ENCODE data around the gene METTL24. TPM values are rescaled to one million over a fixed set of nuclear protein-coding genes. Genes with fewer than 3 reads are reported as not detected.
"Not testable (repeated sequence)": the region's sequence is repeated elsewhere in the genome, so short reads cannot be mapped to it uniquely, and the experiment has no call there.

METTL24 gene
- total and polyA plus RNA-seq, 4 donors: 3.9 to 14.3 (median 8.5) TPM

DNA sequence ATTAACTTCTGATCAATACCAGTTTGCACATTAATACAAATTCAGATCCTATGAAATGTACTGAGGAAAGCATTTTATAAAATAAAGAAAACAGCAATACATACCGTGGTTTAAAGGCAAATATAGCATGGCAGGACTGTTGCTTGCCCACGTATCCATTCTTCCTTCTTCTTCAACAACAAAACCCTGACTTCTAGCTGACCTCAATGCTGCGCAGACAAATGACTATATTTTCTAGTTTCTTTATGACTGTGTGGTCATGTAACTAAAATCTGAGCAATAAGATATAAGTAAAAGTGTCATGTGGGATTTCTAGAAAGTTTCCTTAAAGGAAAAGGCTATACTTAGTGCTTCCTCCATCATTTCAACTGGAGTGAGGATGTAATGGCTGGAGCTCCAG is 92.9 kb downstream of the METTL24 start:
- no peak for DNase-seq
- Histone ChIP-seq H3K4me3 (ENCODE audit: low read length in 2 of 2) (no peak overlapping the region), H3K36me3 (ENCODE audit: control insufficient read depth in 1 of 2, insufficient read depth in 2 of 2, low read length in 1 of 2) (no peaks in the 10 kb centered on the region), H3K27ac (ENCODE audit: low read depth in 1 of 2, low read length in 2 of 2) (no peak overlapping the region), H3K9me3 (ENCODE audit: control insufficient read depth, low read length) (no peaks in the 10 kb centered on the region), H3K27me3 (ENCODE audit: control insufficient read depth in 1 of 2, insufficient read depth in 2 of 2, low read length in 1 of 2) (no peaks in the 10 kb centered on the region), H3K4me1 (ENCODE audit: control insufficient read depth in 1 of 2, insufficient read depth in 2 of 2, low read length in 2 of 2) (no peaks in the 10 kb centered on the region)
- no peak for ATAC-seq (ENCODE audit: low FRiP score)
- intact Hi-C loops (cut with DNase I): no loop called here
- WGBS, 2 donors: 89 to 91% methylated on average over 3 of the region's 3 CpGs

DNA sequence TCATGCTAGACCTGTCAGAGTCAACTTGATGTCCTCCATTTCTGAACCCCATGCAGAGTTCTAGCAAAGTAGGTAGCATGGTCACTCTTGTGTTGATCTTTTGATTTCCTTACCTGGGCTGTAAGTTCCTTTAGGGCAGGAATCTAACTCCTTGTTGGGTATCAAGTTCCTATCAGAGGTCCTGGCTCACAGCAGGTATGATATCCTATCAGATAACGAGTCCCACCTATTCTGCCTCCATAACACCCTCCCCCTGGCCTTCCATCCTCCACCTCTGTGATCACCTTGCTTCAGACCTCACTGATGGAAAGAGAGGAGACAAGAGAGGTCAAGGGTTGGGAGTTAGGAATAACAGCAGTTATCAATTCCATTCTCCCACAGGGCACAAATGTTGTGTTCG is 101.8 kb downstream of the METTL24 start:
- 92 to 93% methylated on average over 2 of the region's 2 CpGs for whole genome bisulfite sequencing, 2 donors
- H3K9me3 ChIP-seq (ENCODE audit: control insufficient read depth, low read length): no peaks in the 10 kb centered on the region
- DNase-seq (no peak), ATAC-seq (ENCODE audit: low FRiP score) (no peak)
- H3K4me3 ChIP-seq (ENCODE audit: low read length in 2 of 2): no peak overlapping the region
- no peaks in the 10 kb centered on the region for H3K4me1 ChIP-seq (ENCODE audit: control insufficient read depth in 1 of 2, insufficient read depth in 2 of 2, low read length in 2 of 2)
- H3K36me3 ChIP-seq (ENCODE audit: control insufficient read depth in 1 of 2, insufficient read depth in 2 of 2, low read length in 1 of 2): no peaks in the 10 kb centered on the region
- H3K27me3 ChIP-seq (ENCODE audit: control insufficient read depth in 1 of 2, insufficient read depth in 2 of 2, low read length in 1 of 2): no peaks in the 10 kb centered on the region
- intact Hi-C loops (cut with DNase I): no loop called here
- no peak overlapping the region for H3K27ac ChIP-seq (ENCODE audit: low read depth in 1 of 2, low read length in 2 of 2)

DNA sequence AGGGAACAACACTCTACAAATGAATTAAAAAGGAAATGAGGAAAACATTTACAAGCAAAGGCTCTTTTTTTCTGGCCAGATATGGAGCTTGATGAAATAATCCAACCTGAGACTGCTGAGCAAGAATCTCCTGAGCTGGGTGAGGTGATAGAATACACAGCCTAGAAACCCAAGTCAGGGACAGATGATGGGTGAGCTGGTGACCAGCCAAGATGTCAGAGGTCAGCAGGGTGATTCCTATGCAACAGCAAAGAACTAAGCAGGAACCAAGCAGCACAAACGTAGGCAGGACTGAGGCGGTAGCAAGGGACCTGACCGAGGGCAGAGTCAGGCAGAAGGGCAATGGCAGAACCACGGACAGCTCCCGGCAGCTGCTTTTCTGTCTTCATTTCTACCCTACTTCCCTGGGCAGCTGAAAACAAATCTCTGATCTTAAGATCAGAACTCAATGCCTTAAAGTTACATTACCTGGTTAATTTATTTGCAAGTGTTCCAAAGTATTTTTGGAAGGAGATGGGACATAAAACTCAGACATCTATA is 102.9 kb downstream of the METTL24 start:
- no peaks in the 10 kb centered on the region for H3K36me3 ChIP-seq (ENCODE audit: control insufficient read depth in 1 of 2, insufficient read depth in 2 of 2, low read length in 1 of 2)
- DNase-seq (no peak), ATAC-seq (ENCODE audit: low FRiP score) (peak; percentile 52)
- no peaks in the 10 kb centered on the region for H3K4me1 ChIP-seq (ENCODE audit: control insufficient read depth in 1 of 2, insufficient read depth in 2 of 2, low read length in 2 of 2)
- intact Hi-C loops (cut with DNase I): no loop called here
- no peak overlapping the region for H3K27ac ChIP-seq (ENCODE audit: low read depth in 1 of 2, low read length in 2 of 2)
- no peaks in the 10 kb centered on the region for H3K27me3 ChIP-seq (ENCODE audit: control insufficient read depth in 1 of 2, insufficient read depth in 2 of 2, low read length in 1 of 2)
- no peak overlapping the region for H3K4me3 ChIP-seq (ENCODE audit: low read length in 2 of 2)
- no peaks in the 10 kb centered on the region for H3K9me3 ChIP-seq (ENCODE audit: control insufficient read depth, low read length)
- 15 to 18% methylated on average over 5 of the region's 5 CpGs for WGBS, 2 donors

DNA sequence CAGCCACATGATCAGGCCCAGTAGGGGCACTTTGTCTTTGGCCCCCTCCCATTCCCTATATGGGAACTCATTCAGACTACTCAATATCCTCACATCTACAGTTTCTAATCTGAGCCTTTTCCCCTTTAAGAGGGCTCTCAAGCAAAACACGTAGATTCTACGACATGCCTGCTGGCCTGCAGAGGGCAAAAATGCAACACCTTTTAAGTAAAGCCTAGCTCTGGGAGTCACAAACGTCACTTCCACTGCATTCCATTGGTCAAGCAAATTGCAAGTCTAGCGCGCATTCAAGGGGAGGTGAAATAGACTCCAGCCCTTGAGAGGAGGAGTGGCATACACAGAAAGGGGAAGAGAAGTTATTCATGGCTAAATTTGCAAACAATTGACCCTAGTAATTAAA is 107.3 kb downstream of the METTL24 start:
- Histone ChIP-seq H3K9me3 (ENCODE audit: control insufficient read depth, low read length) (no peaks in the 10 kb centered on the region), H3K27me3 (ENCODE audit: control insufficient read depth in 1 of 2, insufficient read depth in 2 of 2, low read length in 1 of 2) (no peaks in the 10 kb centered on the region), H3K36me3 (ENCODE audit: control insufficient read depth in 1 of 2, insufficient read depth in 2 of 2, low read length in 1 of 2) (peaks cover 0 to 2% of the 10 kb centered on the region in 2 donors), H3K27ac (ENCODE audit: low read depth in 1 of 2, low read length in 2 of 2) (no peak overlapping the region), H3K4me3 (ENCODE audit: low read length in 2 of 2) (no peak overlapping the region), H3K4me1 (ENCODE audit: control insufficient read depth in 1 of 2, insufficient read depth in 2 of 2, low read length in 2 of 2) (no peaks in the 10 kb centered on the region)
- WGBS, 2 donors: 68 to 75% methylated on average over 5 of the region's 5 CpGs
- no peak for ATAC-seq (ENCODE audit: low FRiP score)
- no peak for DNase-seq
- intact Hi-C loops (cut with DNase I): no loop called here

DNA sequence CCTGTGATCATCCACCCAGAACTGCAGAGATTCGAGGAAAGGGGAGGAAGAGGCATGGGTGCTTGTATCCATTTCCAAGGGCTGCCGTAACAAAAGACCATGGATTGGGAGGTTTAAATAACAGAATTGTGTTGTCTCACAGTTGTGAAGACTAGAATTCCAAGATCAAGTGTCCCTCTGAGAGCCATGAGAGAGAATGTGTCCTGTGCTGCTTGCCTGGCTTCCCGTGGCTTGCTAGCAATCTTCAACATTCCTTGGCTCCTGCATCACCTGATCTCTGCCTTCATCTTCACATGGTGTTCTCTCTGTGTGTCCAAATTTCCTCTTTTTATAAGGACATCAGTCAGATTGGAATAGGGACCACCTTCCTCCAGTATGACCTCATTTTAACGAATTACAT is 108.1 kb downstream of the METTL24 start:
- ATAC-seq (ENCODE audit: low FRiP score): no peak

DNA sequence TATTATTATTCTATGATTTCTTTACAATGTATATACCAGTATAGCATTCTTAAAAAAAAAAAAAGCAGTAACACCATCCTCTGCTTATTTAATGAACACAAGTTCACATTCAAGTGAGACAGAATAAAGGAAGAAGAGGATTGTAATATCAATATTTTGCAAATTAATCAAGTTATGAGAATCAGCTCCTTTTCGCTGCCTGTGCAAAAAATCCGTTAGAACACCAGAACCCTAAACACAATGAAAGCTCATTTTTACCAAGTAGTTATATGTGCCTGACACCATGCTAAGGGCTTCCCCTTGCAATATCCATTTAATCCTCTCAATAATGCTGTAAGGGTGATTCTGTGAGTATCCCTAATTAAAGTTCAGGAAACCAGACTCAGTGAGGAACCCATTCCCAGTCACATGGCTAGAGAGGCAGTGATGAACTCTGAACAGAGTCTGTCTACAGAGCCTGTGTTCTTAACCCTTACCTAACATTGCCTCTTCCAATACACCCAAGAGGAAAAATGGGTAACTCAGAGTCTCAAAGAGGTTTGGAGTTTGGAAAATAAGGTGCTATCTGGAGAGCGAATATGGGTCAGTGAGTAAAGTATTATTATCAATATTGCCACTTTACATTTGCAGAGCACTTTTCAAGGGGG is 111.1 kb downstream of the METTL24 start:
- 96% methylated on average over 3 of the region's 3 CpGs for WGBS, 2 donors
- Histone ChIP-seq H3K27me3 (ENCODE audit: control insufficient read depth in 1 of 2, insufficient read depth in 2 of 2, low read length in 1 of 2) (no peaks in the 10 kb centered on the region), H3K4me1 (ENCODE audit: control insufficient read depth in 1 of 2, insufficient read depth in 2 of 2, low read length in 2 of 2) (no peaks in the 10 kb centered on the region), H3K36me3 (ENCODE audit: control insufficient read depth in 1 of 2, insufficient read depth in 2 of 2, low read length in 1 of 2) (peaks cover 0 to 4% of the 10 kb centered on the region in 2 donors), H3K4me3 (ENCODE audit: low read length in 2 of 2) (no peak overlapping the region), H3K9me3 (ENCODE audit: control insufficient read depth, low read length) (no peaks in the 10 kb centered on the region), H3K27ac (ENCODE audit: low read depth in 1 of 2, low read length in 2 of 2) (no peak overlapping the region)
- DNase-seq (no peak), ATAC-seq (ENCODE audit: low FRiP score) (no peak)
- intact Hi-C loops (cut with DNase I): no loop called here

More for the DNA sequence above, 108.1 kb downstream of the METTL24 start:
- Histone ChIP-seq H3K9me3 (ENCODE audit: control insufficient read depth, low read length) (no peaks in the 10 kb centered on the region), H3K4me1 (ENCODE audit: control insufficient read depth in 1 of 2, insufficient read depth in 2 of 2, low read length in 2 of 2) (no peaks in the 10 kb centered on the region), H3K36me3 (ENCODE audit: control insufficient read depth in 1 of 2, insufficient read depth in 2 of 2, low read length in 1 of 2) (peaks cover 0 to 4% of the 10 kb centered on the region in 2 donors), H3K27ac (ENCODE audit: low read depth in 1 of 2, low read length in 2 of 2) (no peak overlapping the region), H3K27me3 (ENCODE audit: control insufficient read depth in 1 of 2, insufficient read depth in 2 of 2, low read length in 1 of 2) (no peaks in the 10 kb centered on the region), H3K4me3 (ENCODE audit: low read length in 2 of 2) (no peak overlapping the region)
- DNase-seq: no peak
- intact Hi-C loops (cut with DNase I): no loop called here
- 78 to 79% methylated on average over 4 of the region's 4 CpGs for WGBS, 2 donors

DNA sequence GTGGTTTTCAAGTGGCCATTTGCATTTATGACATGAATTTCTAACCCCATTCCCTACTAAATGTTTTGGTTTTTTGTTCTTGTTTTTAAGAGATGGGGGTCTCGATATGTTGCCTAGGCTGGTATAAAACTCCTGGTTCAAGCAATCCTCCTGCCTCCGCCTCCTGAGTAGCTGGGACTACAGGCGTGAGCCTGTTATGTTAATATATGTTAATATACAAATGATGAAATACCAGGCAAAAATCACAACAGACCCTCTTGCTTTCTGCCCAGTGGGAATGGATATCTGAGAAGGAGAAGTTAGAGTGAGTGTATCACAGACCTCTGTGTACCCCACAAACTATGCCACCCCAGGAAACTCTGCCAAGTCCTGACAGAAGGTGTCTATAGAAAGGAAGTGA is 111.8 kb downstream of the METTL24 start:
- ATAC-seq (ENCODE audit: low FRiP score) (no peak), DNase-seq (no peak)
- H3K27ac ChIP-seq (ENCODE audit: low read depth in 1 of 2, low read length in 2 of 2): no peak overlapping the region
- no peaks in the 10 kb centered on the region for H3K4me1 ChIP-seq (ENCODE audit: control insufficient read depth in 1 of 2, insufficient read depth in 2 of 2, low read length in 2 of 2)
- intact Hi-C loops (cut with DNase I): no loop called here
- peaks cover 0 to 4% of the 10 kb centered on the region in 2 donors for H3K36me3 ChIP-seq (ENCODE audit: control insufficient read depth in 1 of 2, insufficient read depth in 2 of 2, low read length in 1 of 2)
- WGBS, 2 donors: 95 to 96% methylated on average over 3 of the region's 3 CpGs
- no peaks in the 10 kb centered on the region for H3K9me3 ChIP-seq (ENCODE audit: control insufficient read depth, low read length)
- H3K27me3 ChIP-seq (ENCODE audit: control insufficient read depth in 1 of 2, insufficient read depth in 2 of 2, low read length in 1 of 2): no peaks in the 10 kb centered on the region
- no peak overlapping the region for H3K4me3 ChIP-seq (ENCODE audit: low read length in 2 of 2)

DNA sequence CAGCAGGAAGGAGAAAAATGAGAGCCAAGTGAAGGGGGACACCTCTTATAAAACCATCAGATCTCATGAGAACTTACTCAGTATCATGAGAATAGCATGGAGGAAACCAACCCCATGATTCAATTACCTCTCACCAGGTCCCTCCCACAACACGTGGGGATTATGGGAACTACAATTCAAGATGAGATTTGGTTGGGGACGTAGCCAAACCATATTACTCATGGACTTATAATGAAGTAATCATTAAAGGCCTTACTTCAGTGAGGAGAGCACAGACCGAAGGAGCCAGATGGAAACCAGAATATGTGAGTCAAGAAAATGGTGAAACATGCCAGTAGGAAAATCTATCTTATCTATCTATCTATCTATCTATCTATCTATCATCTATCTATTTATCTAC is 113.5 kb downstream of the METTL24 start:
- DNase-seq; H3K27ac ChIP-seq (ENCODE audit: low read depth in 1 of 2, low read length in 2 of 2); H3K36me3 ChIP-seq (ENCODE audit: control insufficient read depth in 1 of 2, insufficient read depth in 2 of 2, low read length in 1 of 2); ATAC-seq (ENCODE audit: low FRiP score); H3K27me3 ChIP-seq (ENCODE audit: control insufficient read depth in 1 of 2, insufficient read depth in 2 of 2, low read length in 1 of 2); intact Hi-C loops (cut with DNase I); H3K4me1 ChIP-seq (ENCODE audit: control insufficient read depth in 1 of 2, insufficient read depth in 2 of 2, low read length in 2 of 2); H3K4me3 ChIP-seq (ENCODE audit: low read length in 2 of 2); H3K9me3 ChIP-seq (ENCODE audit: control insufficient read depth, low read length): not testable (repeated sequence)
- 88 to 89% methylated on average over 3 of the region's 3 CpGs for whole genome bisulfite sequencing, 2 donors

DNA sequence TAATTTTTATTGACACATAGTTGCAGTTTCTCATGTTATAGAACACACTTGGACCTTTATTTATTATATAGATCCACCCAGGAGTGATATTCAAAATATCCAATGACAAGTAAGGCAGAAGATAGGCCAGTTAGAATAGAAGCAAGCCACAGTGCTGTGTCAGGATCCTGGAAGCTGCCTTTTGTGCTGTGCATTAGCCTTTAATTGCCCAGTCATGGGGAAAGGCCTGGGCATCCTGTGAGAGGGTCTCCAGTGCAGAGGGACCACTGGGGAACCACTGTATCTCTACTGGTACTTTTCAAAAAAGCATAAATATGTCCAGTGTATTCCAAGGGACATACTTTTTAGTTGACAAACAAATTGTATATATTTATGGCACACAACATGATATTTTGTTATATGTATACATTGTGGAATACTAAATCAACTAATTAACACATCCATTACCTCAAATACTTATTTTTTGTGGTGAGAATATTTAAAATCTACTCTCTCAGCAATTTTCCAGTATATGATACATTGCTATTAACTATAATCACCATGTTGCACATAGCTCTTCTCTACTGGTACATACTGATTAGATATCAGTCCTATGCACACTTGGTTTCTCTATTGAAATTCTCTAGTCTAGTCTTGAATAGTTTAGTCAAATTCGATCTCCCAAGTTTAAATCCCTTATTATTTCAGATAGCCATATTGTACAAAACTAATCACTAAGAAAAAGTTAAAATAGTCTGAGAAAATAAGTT is 118.4 kb downstream of the METTL24 start:
- no peaks in the 10 kb centered on the region for H3K27me3 ChIP-seq (ENCODE audit: control insufficient read depth in 1 of 2, insufficient read depth in 2 of 2, low read length in 1 of 2)
- intact Hi-C loops (cut with DNase I): no loop called here
- no peaks in the 10 kb centered on the region for H3K4me1 ChIP-seq (ENCODE audit: control insufficient read depth in 1 of 2, insufficient read depth in 2 of 2, low read length in 2 of 2)
- no peak for DNase-seq
- no peak for ATAC-seq (ENCODE audit: low FRiP score)
- peaks cover 0 to 4% of the 10 kb centered on the region in 2 donors for H3K36me3 ChIP-seq (ENCODE audit: control insufficient read depth in 1 of 2, insufficient read depth in 2 of 2, low read length in 1 of 2)
- no peaks in the 10 kb centered on the region for H3K9me3 ChIP-seq (ENCODE audit: control insufficient read depth, low read length)
- WGBS, 2 donors: 91 to 96% methylated on average over 1 of the region's 1 CpG
- no peak overlapping the region for H3K4me3 ChIP-seq (ENCODE audit: low read length in 2 of 2)
- no peak overlapping the region for H3K27ac ChIP-seq (ENCODE audit: low read depth in 1 of 2, low read length in 2 of 2)
